LNCAP (cell line): ENCODE measurements around the gene JAM3.

ENCODE experiments used
- CTCF ChIP-seq: fragments of 450-650 bp; IDR thresholded peaks from 2 replicates; pipeline ENCODE4 v1.5.1; 2017; ENCODE audit warnings: mild to moderate bottlenecking

JAM3 gene

GRCh38 chr11:134026655-134027343, 42.1 kb upstream of the JAM3 start:
- TF ChIP-seq CTCF: no peak

- TF ChIP-seq CTCF: no peak
Observed at GRCh38 chr11:134027671-134028070, 41.2 kb upstream of the JAM3 start.

GRCh38 chr11:134028368-134028920, 40.4 kb upstream of the JAM3 start:
- TF ChIP-seq CTCF: no peak

GRCh38 chr11:134030853-134031252, 38.0 kb upstream of the JAM3 start:
- peak; percentile 19; the same call in 1 of the 2 replicates for TF ChIP-seq CTCF

- no peak for TF ChIP-seq CTCF
Observed at GRCh38 chr11:134032043-134032442, 36.8 kb upstream of the JAM3 start.

GRCh38 chr11:134032501-134033091, 36.3 kb upstream of the JAM3 start:
- TF ChIP-seq CTCF: no peak

GRCh38 chr11:134033276-134033675, 35.6 kb upstream of the JAM3 start:
- TF ChIP-seq CTCF: no peak
